ENCODE measurements around the gene PRKCQ.

The PRKCQ gene

GRCh38 chr10:6493521-6494441 is 86.3 kb downstream of the PRKCQ start:
- Histone ChIP-seq H3K9me3 (replicated peaks; ENCODE audit: insufficient read depth, low read length) (no peaks in the 10 kb centered on the region), H2AFZ (ENCODE audit: low read length) (no peak overlapping the region), H3K9me2 (replicated peaks; ENCODE audit: insufficient read depth, low read length) (no peaks in the 10 kb centered on the region), H3K36me3 (replicated peaks; ENCODE audit: insufficient read depth, low read length) (no peaks in the 10 kb centered on the region), H3F3A (ENCODE audit: insufficient read depth, low read length) (no peaks in the 10 kb centered on the region), H4K20me1 (ENCODE audit: insufficient read depth, low read length) (no peaks in the 10 kb centered on the region), H3K27ac (ENCODE audit: low read length) (no peak overlapping the region), H3K9ac (ENCODE audit: low read length) (no peak overlapping the region), H3K4me3 (ENCODE audit: low read length) (no peak overlapping the region), H3K79me2 (ENCODE audit: low read length) (no peaks in the 10 kb centered on the region), H3K27me3 (replicated peaks; ENCODE audit: insufficient read depth, low read length) (no peaks in the 10 kb centered on the region), H3K4me1 (ENCODE audit: low read length) (peaks cover 6% of the 10 kb centered on the region), H3K4me2 (ENCODE audit: low read depth, low read length) (no peak overlapping the region)
- no peak for TF ChIP-seq EZH2 (optimal IDR thresholded peaks at IDR 0.05; ENCODE audit: low read depth, low read length)
- no peak for TF ChIP-seq EZH2phosphoT487 (IDR thresholded peaks at IDR 0.05; ENCODE audit: low read length)
- TF ChIP-seq CTCF (IDR thresholded peaks at IDR 0.05; ENCODE audit: low read length), result no peak
- no peak for DNase-seq

- H3F3A ChIP-seq (ENCODE audit: insufficient read depth, low read length), result no peaks in the 10 kb centered on the region
- no peak overlapping the region for H3K4me2 ChIP-seq (ENCODE audit: low read depth, low read length)
- no peaks in the 10 kb centered on the region for H3K27me3 ChIP-seq (replicated peaks; ENCODE audit: insufficient read depth, low read length)
- H3K9ac ChIP-seq (ENCODE audit: low read length), result no peak overlapping the region
- TF ChIP-seq EZH2 (optimal IDR thresholded peaks at IDR 0.05; ENCODE audit: low read depth, low read length), result no peak
- no peak for TF ChIP-seq EZH2phosphoT487 (IDR thresholded peaks at IDR 0.05; ENCODE audit: low read length)
- TF ChIP-seq CTCF (IDR thresholded peaks at IDR 0.05; ENCODE audit: low read length), result no peak
- DNase-seq, result no peak
- H3K4me3 ChIP-seq (ENCODE audit: low read length), result no peak overlapping the region
- no peaks in the 10 kb centered on the region for H3K4me1 ChIP-seq (ENCODE audit: low read length)
- H3K36me3 ChIP-seq (replicated peaks; ENCODE audit: insufficient read depth, low read length), result no peaks in the 10 kb centered on the region
- no peaks in the 10 kb centered on the region for H3K79me2 ChIP-seq (ENCODE audit: low read length)
- H3K27ac ChIP-seq (ENCODE audit: low read length), result no peak overlapping the region
- H4K20me1 ChIP-seq (ENCODE audit: insufficient read depth, low read length), result no peaks in the 10 kb centered on the region
- no peak overlapping the region for H2AFZ ChIP-seq (ENCODE audit: low read length)
- no peaks in the 10 kb centered on the region for H3K9me2 ChIP-seq (replicated peaks; ENCODE audit: insufficient read depth, low read length)
- no peaks in the 10 kb centered on the region for H3K9me3 ChIP-seq (replicated peaks; ENCODE audit: insufficient read depth, low read length)
These were observed 87.2 kb downstream of the PRKCQ start for GRCh38 chr10:6492896-6493295.

- TF ChIP-seq EZH2 (optimal IDR thresholded peaks at IDR 0.05; ENCODE audit: low read depth, low read length) (no peak), EZH2phosphoT487 (IDR thresholded peaks at IDR 0.05; ENCODE audit: low read length) (no peak), CTCF (IDR thresholded peaks at IDR 0.05; ENCODE audit: low read length) (no peak)
- H3K4me3 ChIP-seq (ENCODE audit: low read length), result no peak overlapping the region
- no peak for DNase-seq
- H4K20me1 ChIP-seq (ENCODE audit: insufficient read depth, low read length), result no peaks in the 10 kb centered on the region
- no peaks in the 10 kb centered on the region for H3K9me2 ChIP-seq (replicated peaks; ENCODE audit: insufficient read depth, low read length)
- H3K36me3 ChIP-seq (replicated peaks; ENCODE audit: insufficient read depth, low read length), result no peaks in the 10 kb centered on the region
- H3K9ac ChIP-seq (ENCODE audit: low read length), result no peak overlapping the region
- H3K79me2 ChIP-seq (ENCODE audit: low read length), result no peaks in the 10 kb centered on the region
- H3K27ac ChIP-seq (ENCODE audit: low read length), result no peak overlapping the region
- no peaks in the 10 kb centered on the region for H3K4me1 ChIP-seq (ENCODE audit: low read length)
- no peaks in the 10 kb centered on the region for H3K27me3 ChIP-seq (replicated peaks; ENCODE audit: insufficient read depth, low read length)
- no peak overlapping the region for H3K4me2 ChIP-seq (ENCODE audit: low read depth, low read length)
- H2AFZ ChIP-seq (ENCODE audit: low read length), result no peak overlapping the region
- H3K9me3 ChIP-seq (replicated peaks; ENCODE audit: insufficient read depth, low read length), result no peaks in the 10 kb centered on the region
- no peaks in the 10 kb centered on the region for H3F3A ChIP-seq (ENCODE audit: insufficient read depth, low read length)
These were observed 88.1 kb downstream of the PRKCQ start for GRCh38 chr10:6491841-6492609.

All from MM.1S (cell line).